ENCODE data around the gene CACNA2D4. TPM values are rescaled to one million over a fixed set of nuclear protein-coding genes. Genes with fewer than 3 reads are reported as not detected.

CACNA2D4 gene
- total RNA-seq, 1 donor = 0.72 TPM

GRCh38 chr12:1911598-1912575 is 6.6 kb downstream of the CACNA2D4 start:
- Histone ChIP-seq H3K9me3 (ENCODE audit: low read depth, low read length) (no peaks in the 10 kb centered on the region), H3K27ac (ENCODE audit: low read depth, low read length) (no peak overlapping the region), H3K27me3 (ENCODE audit: insufficient read depth, low read length) (peaks cover 5% of the 10 kb centered on the region), H4K20me1 (ENCODE audit: insufficient read depth, low read length) (no peaks in the 10 kb centered on the region), H3K4me2 (ENCODE audit: insufficient read depth, low read length) (no peak overlapping the region), H3K4me1 (ENCODE audit: insufficient read depth, low read length) (no peaks in the 10 kb centered on the region), H2AFZ (ENCODE audit: low read length) (no peak overlapping the region), H3K36me3 (ENCODE audit: insufficient read depth, low read length) (no peaks in the 10 kb centered on the region), H3K4me3 (ENCODE audit: insufficient read depth, low read length) (no peak overlapping the region), H3K79me2 (ENCODE audit: insufficient read depth, low read length) (no peaks in the 10 kb centered on the region)
- DNase-seq (ENCODE audit: insufficient read length, low spot score, missing footprints) = peak; percentile 56
- no peak for TF ChIP-seq CTCF (IDR thresholded peaks at IDR 0.05; ENCODE audit: extremely low read depth, low read depth, low read length)

GRCh38 chr12:1910468-1910867 is 8.0 kb downstream of the CACNA2D4 start:
- H3K4me3 ChIP-seq (ENCODE audit: insufficient read depth, low read length) = no peak overlapping the region
- H3K27me3 ChIP-seq (ENCODE audit: insufficient read depth, low read length) = peaks cover 5% of the 10 kb centered on the region
- H4K20me1 ChIP-seq (ENCODE audit: insufficient read depth, low read length) = no peaks in the 10 kb centered on the region
- TF ChIP-seq CTCF (IDR thresholded peaks at IDR 0.05; ENCODE audit: extremely low read depth, low read depth, low read length) = no peak
- H2AFZ ChIP-seq (ENCODE audit: low read length) = no peak overlapping the region
- no peaks in the 10 kb centered on the region for H3K36me3 ChIP-seq (ENCODE audit: insufficient read depth, low read length)
- H3K4me2 ChIP-seq (ENCODE audit: insufficient read depth, low read length) = no peak overlapping the region
- no peaks in the 10 kb centered on the region for H3K4me1 ChIP-seq (ENCODE audit: insufficient read depth, low read length)
- H3K79me2 ChIP-seq (ENCODE audit: insufficient read depth, low read length) = no peaks in the 10 kb centered on the region
- peak; percentile 6 for DNase-seq (ENCODE audit: insufficient read length, low spot score, missing footprints)
- H3K9me3 ChIP-seq (ENCODE audit: low read depth, low read length) = no peaks in the 10 kb centered on the region
- no peak overlapping the region for H3K27ac ChIP-seq (ENCODE audit: low read depth, low read length)

GRCh38 chr12:1908758-1909157 is 9.7 kb downstream of the CACNA2D4 start:
- Histone ChIP-seq H3K4me3 (ENCODE audit: insufficient read depth, low read length) (no peak overlapping the region), H4K20me1 (ENCODE audit: insufficient read depth, low read length) (no peaks in the 10 kb centered on the region), H3K27me3 (ENCODE audit: insufficient read depth, low read length) (peaks cover 5% of the 10 kb centered on the region), H2AFZ (ENCODE audit: low read length) (no peak overlapping the region), H3K79me2 (ENCODE audit: insufficient read depth, low read length) (no peaks in the 10 kb centered on the region), H3K4me1 (ENCODE audit: insufficient read depth, low read length) (no peaks in the 10 kb centered on the region), H3K4me2 (ENCODE audit: insufficient read depth, low read length) (no peak overlapping the region), H3K9me3 (ENCODE audit: low read depth, low read length) (no peaks in the 10 kb centered on the region), H3K36me3 (ENCODE audit: insufficient read depth, low read length) (no peaks in the 10 kb centered on the region), H3K27ac (ENCODE audit: low read depth, low read length) (no peak overlapping the region)
- no peak for TF ChIP-seq CTCF (IDR thresholded peaks at IDR 0.05; ENCODE audit: extremely low read depth, low read depth, low read length)
- peak; percentile 50 for DNase-seq (ENCODE audit: insufficient read length, low spot score, missing footprints)
